ENCODE measurements around the gene RHAG. TPM values are rescaled to one million over a fixed set of nuclear protein-coding genes. Genes with fewer than 3 reads are reported as not detected.

RHAG gene
- total RNA-seq, 4 donors from 2014 or later = not detected

DNA sequence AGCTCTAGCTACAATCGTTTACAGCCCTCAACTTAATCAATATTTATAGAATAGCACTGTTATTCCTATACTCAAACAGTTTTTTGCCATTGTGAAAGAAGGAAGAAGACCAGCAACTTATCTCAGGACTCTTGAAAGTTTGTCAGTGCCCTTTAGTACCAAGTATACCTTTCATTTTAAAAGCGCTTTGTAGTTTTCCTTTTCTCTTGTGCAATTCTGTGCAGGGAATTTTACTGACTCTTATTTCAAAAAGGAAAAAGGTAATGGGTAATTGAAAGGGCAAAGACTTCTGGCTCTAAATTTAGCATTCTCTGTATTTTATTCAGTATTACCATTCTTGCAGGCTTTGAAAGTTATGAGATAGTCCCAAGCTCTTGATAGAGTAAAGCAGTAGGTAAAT lies 16.8 kb upstream of the RHAG start:
- TF ChIP-seq POLR2A (IDR thresholded peaks at IDR 0.05) = no peak
- TF ChIP-seq, protein P1, sequence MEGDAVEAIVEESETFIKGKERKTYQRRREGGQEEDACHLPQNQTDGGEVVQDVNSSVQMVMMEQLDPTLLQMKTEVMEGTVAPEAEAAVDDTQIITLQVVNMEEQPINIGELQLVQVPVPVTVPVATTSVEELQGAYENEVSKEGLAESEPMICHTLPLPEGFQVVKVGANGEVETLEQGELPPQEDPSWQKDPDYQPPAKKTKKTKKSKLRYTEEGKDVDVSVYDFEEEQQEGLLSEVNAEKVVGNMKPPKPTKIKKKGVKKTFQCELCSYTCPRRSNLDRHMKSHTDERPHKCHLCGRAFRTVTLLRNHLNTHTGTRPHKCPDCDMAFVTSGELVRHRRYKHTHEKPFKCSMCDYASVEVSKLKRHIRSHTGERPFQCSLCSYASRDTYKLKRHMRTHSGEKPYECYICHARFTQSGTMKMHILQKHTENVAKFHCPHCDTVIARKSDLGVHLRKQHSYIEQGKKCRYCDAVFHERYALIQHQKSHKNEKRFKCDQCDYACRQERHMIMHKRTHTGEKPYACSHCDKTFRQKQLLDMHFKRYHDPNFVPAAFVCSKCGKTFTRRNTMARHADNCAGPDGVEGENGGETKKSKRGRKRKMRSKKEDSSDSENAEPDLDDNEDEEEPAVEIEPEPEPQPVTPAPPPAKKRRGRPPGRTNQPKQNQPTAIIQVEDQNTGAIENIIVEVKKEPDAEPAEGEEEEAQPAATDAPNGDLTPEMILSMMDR (IDR thresholded peaks at IDR 0.05) = no peak
- 76 to 84% methylated on average over 2 of the region's 2 CpGs for WGBS, 2 donors

GRCh38 chr6:49651239-49651638 lies 14.6 kb upstream of the RHAG start:
- TF ChIP-seq, protein P1 (IDR thresholded peaks at IDR 0.05) = no peak
- TF ChIP-seq POLR2A (IDR thresholded peaks at IDR 0.05) = no peak
- DNase-seq (ENCODE audit: low spot score in 2 of 2) = no peak
- no peak overlapping the region for H3K4me3 ChIP-seq (ENCODE audit: low read depth, poor library complexity, severe bottlenecking)
- intact Hi-C loops (cut with DNase I; ENCODE audit: low total_unique reads) = no loop called here
- 75 to 76% methylated on average over 2 of the region's 2 CpGs for WGBS, 2 donors

More for the DNA sequence above, 16.8 kb upstream of the RHAG start:
- intact Hi-C loops (cut with DNase I; ENCODE audit: low total_unique reads) = no loop called here
- H3K4me3 ChIP-seq (ENCODE audit: low read depth, poor library complexity, severe bottlenecking) = no peak overlapping the region
- DNase-seq (ENCODE audit: low spot score in 2 of 2) = no peak

DNA sequence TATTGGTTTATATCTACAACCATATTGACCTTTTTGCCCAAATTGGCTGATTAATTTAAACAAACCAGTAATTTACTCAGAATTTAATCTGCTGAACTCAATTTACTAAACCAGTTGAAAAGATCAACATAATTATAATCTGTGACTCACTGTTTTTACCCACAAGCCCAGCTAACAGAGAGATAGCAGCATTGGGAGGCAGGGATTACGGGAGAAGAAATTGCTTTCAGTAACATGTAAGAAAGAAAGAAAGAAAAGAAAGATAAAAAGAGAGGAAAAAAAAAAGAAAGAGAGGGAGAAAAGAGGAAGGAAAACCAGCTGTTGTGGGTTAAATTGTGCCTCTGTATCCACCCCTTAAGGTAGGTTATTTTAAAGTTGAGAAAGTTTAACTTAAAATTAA lies 13.3 kb upstream of the RHAG start:
- DNase-seq (ENCODE audit: low spot score in 2 of 2) = no peak
- H3K4me3 ChIP-seq (ENCODE audit: low read depth, poor library complexity, severe bottlenecking) = no peak overlapping the region
- no peak for TF ChIP-seq POLR2A (IDR thresholded peaks at IDR 0.05)
- TF ChIP-seq, protein P1 (IDR thresholded peaks at IDR 0.05) = no peak
- intact Hi-C loops (cut with DNase I; ENCODE audit: low total_unique reads) = no loop called here
- WGBS, 2 donors = 76 to 81% methylated on average over 1 of the region's 1 CpG

- no peak for DNase-seq (ENCODE audit: low spot score in 2 of 2)
- H3K4me3 ChIP-seq (ENCODE audit: low read depth, poor library complexity, severe bottlenecking) = no peak overlapping the region
- TF ChIP-seq POLR2A (IDR thresholded peaks at IDR 0.05) = no peak
- TF ChIP-seq, protein P1 (IDR thresholded peaks at IDR 0.05) = no peak
- intact Hi-C loops (cut with DNase I; ENCODE audit: low total_unique reads) = no loop called here
Observed at GRCh38 chr6:49648036-49648435, 11.4 kb upstream of the RHAG start.

DNA sequence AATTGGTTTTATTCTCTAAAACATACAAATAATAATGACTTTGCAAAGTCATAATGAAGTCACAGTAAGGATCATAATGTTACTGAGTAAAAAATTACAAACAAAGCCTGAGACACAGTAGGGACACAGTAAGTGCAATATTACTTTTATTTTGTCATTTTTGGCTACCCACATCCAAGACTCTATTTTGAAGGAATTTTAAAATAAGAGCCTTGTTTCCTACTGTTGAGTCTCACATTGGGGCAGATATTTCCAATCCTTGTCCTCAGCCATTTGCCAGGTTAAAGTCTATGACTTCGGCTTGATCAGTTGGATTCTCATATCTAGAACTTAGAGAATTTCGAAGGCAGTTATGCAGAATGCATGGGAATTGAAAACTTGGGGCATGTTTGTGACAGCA lies 10.8 kb upstream of the RHAG start:
- 86 to 94% methylated on average over 2 of the region's 2 CpGs for WGBS, 2 donors
- DNase-seq (ENCODE audit: low spot score in 2 of 2) = no peak
- intact Hi-C loops (cut with DNase I; ENCODE audit: low total_unique reads) = no loop called here
- no peak for TF ChIP-seq POLR2A (IDR thresholded peaks at IDR 0.05)
- TF ChIP-seq, protein P1 (IDR thresholded peaks at IDR 0.05) = no peak
- no peak overlapping the region for H3K4me3 ChIP-seq (ENCODE audit: low read depth, poor library complexity, severe bottlenecking)

DNA sequence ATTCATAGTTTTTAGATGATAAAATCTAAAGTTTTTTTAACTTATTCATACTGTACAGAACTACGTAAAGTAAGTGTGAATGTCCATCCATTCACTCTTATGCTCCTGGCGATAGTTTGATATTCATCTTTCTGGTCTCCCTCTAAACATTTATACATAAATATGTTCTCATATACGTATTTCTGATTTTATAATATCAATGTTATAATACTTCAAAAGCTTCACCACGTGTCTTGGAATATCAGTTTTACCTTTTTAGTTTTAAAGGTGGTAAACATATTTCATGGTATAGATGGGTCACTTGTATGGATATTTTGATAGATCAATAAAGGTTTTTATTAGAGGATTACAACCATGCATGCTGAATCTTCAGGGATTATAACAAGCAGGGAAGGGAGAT lies 10.3 kb upstream of the RHAG start:
- no peak for DNase-seq (ENCODE audit: low spot score in 2 of 2)
- intact Hi-C loops (cut with DNase I; ENCODE audit: low total_unique reads) = no loop called here
- TF ChIP-seq, protein P1 (IDR thresholded peaks at IDR 0.05) = no peak
- TF ChIP-seq POLR2A (IDR thresholded peaks at IDR 0.05) = no peak
- H3K4me3 ChIP-seq (ENCODE audit: low read depth, poor library complexity, severe bottlenecking) = no peak overlapping the region
- 76 to 84% methylated on average over 4 of the region's 4 CpGs for WGBS, 2 donors

Measured in lower leg skin (tissue), 4 donors.